Measurements from ENCODE around the gene PCNX2.
"Not testable (repeated sequence)": the region's sequence is repeated elsewhere in the genome, so short reads cannot be mapped to it uniquely, and the experiment has no call there.

The PCNX2 gene

GRCh38 chr1:233143241-233143640 lies 152.3 kb downstream of the PCNX2 start:
- no peak for DNase-seq

- no peak for DNase-seq
These were observed 154.6 kb downstream of the PCNX2 start for GRCh38 chr1:233140974-233141373.

DNA sequence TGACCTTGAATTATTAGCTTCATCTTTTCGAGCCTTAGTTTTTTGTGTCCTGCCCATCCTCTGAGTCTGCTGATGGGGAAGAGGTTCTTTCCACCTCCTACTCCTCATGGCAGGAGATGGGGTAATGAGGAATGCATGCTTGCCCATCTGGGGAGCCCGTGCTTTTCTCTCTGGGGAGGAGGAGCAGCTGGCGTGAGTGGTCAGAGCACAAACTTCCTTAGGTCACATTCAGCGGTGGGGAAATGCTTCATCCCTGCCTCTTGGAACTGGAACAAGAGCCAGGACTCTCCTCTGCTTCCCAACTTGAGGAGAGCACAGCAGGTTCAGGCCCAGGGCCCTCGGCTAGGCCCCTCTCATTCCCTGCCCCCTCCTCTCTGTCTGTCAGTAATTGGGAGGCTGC lies 155.0 kb downstream of the PCNX2 start:
- no peak for DNase-seq

DNA sequence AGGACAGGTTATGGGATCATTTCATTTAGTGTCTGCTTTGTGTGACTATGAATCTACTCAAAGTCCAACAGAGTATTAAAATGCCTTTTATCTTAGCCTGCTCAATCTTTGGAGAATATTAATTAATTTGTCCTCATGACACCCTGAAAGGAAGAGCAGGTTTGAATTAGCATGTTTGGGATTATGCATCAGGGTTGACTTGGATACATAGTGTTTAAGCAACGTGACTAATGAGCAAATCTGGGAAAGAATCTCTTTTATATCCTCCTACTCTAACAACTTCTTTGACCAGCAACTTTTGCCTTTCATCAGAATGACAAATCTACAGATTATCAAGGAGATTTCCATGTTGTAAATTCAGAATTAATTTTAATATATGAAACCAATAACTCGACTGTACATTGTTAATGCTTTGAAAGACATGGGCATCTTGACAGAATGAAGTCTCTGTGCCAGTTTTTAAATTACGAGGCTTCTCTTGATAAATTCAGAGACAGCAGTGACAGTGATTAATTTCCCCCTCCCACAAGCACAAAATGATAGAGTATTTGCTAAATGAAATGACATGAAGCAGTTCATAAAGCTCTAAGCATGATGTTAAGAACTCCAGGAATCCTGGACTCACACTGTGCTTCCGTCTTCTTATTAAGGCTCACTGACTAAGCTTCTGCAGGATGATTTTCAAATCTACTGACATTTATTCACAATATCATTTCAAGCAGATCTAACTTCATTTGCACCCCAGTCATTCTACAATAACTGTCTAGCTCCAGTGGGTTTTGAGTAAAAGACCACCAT lies 156.5 kb downstream of the PCNX2 start:
- DNase-seq, result no peak

DNA sequence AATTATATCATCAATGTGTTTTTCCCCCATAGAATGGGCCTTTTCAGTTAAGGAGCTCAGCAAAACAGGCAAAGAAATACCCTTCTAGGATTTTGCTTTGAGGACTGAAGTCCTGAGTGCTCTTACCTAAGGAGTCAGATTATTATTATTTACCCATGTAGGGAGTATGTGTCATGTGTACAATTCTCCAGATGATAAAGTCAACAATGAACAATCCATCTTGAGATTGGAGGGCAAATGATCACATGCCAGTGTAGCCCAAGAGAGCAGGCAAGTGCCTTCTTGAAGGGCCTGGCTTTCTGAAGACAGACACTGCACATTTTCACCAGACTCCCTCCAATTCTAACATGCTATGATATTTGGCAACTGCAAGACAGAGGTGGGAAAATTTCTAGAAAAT lies 159.7 kb downstream of the PCNX2 start:
- DNase-seq, result no peak

GRCh38 chr1:233132445-233132844 lies 163.1 kb downstream of the PCNX2 start:
- DNase-seq, result no peak

DNA sequence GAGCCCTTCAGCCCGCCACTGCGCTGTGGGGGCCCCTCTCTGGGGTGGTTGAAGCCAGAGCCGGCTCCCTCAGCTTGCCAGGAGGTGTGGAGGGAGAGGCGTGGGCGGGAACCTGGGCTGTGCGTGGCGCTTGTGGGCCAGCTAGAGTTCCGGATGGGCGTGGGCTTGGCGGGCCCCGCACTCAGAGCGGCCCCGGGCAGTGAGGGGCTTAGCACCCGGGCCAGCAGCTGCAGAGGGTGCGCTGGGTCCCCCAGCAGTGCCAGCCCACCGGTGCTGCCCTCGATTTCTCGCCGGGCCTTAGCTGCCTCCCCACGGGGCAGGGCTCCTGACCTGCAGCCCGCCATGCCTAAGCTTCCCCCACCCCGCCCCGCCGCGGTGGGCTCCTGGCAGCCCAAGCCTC lies 166.5 kb downstream of the PCNX2 start:
- DNase-seq, result not testable (repeated sequence)

GRCh38 chr1:233127157-233127556 lies 168.4 kb downstream of the PCNX2 start:
- DNase-seq, result no peak

DNA sequence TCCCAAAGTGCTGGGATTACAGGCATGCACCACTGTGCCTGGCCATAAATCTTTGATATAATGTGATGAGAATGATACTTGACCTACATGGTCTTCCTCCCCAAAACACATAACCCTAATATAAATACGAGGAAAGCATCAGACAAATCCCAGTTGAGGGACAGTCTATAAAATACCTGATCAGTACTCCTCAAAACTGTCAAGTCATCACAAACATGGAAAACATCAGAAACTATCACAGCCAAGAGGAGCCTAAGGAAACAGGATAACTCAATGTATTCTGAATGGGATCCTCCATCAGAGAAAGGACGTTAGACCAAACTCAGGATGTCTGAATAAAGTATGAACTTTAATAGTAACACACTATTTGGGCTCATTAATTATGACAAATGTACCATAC lies 172.7 kb downstream of the PCNX2 start:
- no peak for DNase-seq

DNA sequence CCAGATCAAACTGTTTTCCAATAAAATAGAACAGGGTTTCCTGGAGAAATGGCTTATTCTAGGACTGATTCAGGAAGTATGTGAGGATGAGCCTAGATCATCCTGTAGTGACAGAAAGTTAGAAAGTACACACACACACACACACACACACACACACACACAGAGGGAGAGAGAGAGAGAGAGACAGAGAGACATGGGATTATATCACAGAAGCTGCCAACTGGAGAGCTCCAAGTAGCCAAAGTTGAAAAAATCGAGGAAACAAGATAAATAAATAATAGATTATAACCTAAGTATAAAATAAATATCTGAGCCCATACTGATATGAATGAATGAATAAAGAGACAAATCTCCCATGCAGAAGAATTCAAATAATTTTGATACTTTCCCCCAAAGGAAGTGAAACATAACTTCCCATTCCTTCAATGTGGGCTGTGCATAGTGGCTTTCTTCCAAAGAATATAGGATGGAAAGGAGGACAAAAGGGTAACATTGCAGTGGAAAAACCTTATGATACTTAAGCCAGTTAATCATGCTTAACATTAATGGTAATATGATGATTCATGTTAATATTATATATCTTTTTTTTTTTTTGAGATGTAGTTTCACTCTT lies 173.5 kb downstream of the PCNX2 start:
- no peak for DNase-seq

- DNase-seq, result no peak
These were observed 180.7 kb downstream of the PCNX2 start for GRCh38 chr1:233114860-233115259.

- DNase-seq, result no peak
These were observed 181.4 kb downstream of the PCNX2 start for GRCh38 chr1:233114159-233114558.

DNA sequence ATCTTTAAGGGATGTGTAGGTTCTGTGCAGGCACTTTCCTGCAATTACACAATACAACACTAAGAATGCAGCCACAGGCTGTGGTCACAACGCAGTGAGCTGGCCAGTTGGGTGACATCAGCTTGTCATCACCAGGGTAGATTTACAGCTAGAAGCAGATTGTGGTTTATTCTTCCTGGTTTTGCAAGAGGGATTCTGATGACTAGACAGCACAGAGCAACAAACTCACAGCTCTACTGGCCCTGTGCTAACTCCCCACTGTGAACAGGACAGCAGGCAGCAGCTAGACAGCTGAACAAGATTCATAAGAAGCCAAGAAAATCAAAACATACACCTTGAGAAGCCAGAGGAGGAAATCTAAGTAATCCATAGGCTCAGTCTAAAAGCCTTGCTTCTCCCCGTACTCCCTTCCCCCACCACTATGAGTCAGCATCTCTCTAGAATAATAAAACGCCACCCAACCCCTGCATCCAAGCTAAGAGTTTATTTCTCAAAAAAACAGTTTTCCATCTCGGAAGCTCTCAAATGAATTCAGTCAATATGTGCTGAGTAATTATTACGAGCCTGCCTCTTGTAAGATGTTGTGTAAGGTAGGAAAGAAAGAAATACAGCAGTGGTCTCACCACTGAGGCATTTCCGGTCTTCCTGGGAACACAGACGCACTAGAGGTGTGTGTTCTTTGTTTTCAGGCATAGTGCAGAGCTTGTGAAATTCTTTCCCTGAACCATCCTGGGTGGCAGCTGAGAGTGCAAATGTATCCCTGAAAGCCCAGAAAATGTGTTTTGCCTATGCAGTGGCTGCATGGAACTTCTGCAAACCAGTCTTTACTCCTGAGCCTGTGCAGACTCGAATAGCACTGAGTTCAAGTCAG lies 182.3 kb downstream of the PCNX2 start:
- DNase-seq, result no peak

- no peak for DNase-seq
These were observed 183.1 kb downstream of the PCNX2 start for GRCh38 chr1:233112186-233113008.

GRCh38 chr1:233111731-233112130 lies 183.8 kb downstream of the PCNX2 start:
- no peak for DNase-seq

DNA sequence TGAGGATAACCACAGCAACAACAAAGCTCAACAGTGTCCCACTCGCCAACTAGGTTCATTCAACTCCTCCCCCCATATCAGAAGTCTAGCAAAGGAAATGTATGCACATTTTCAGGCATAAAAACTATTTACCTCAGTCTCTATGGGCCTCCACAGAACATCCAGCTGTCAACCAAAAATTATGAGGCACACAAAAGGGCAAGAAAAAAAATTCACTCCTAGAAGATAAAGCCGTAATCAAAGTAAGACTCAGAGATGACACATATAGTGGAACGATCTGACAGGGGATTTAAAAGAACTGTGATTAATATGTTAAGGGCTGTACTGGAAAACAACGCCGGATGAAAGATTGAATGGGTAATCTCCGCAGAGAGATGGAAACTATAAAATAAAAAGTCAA lies 186.4 kb downstream of the PCNX2 start:
- DNase-seq, result no peak

GRCh38 chr1:233107716-233108130 lies 187.8 kb downstream of the PCNX2 start:
- DNase-seq, result not testable (repeated sequence)

GRCh38 chr1:233107130-233107660 lies 188.3 kb downstream of the PCNX2 start:
- DNase-seq, result no peak

GRCh38 chr1:233105225-233105624 lies 190.3 kb downstream of the PCNX2 start:
- DNase-seq, result no peak

DNA sequence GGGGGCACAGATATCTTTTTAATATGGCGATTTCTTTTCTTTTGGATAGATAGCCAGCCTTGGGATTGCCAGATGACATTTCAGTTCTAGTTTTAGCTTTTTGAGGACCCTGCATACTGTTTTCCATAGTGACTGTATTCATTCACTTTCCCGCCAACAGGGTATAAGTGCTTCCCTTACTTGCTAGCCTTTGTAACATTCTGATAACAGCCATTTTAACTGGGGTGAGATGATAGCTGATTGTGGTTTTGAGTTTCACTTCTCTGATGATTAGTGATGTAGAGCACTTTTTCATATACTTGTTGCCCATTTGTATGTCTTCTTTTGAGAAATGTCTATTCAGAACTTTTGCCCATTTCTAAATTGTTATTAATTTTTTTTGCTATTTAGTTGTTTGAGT lies 193.2 kb downstream of the PCNX2 start:
- DNase-seq, result no peak

DNA sequence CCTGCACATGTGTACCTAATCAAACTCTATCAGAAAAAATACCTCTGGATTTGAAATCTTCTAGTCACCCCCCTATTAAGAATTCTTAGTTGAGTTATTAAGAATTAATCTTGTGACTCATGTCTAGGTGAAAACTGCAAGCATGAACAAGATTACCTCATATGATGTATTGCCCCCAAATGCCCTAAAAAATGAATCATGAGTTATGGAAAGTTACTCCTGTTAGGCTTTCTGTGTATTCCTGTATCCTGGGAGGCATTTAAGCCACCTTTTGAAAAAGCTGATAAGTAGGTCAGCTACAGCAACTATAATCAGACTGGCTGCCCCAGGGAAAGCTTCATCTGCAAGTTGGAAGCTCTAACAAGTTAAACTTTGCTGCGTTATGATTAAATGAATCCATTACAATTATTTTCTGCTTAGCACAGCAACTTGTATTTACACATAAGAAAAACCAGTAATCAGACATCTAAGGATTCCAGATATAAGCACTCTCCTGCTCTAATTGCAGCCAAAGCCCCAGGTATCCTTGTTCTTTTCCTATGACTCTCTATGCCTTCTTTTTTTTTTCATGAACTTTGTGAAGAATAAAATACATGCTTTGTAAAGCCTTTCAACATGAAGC lies 197.5 kb downstream of the PCNX2 start:
- no peak for DNase-seq

GRCh38 chr1:233097546-233097945 lies 198.0 kb downstream of the PCNX2 start:
- no peak for DNase-seq

Measured in T-helper 9 cell (primary cell).